Peyer's patch (tissue), 4 donors: ENCODE data around the gene UCHL5. TPM values are rescaled to one million over a fixed set of nuclear protein-coding genes. Genes with fewer than 3 reads are reported as not detected.

Experiments
- DNase-seq, 3 donors: peaks; one replicate each; pipeline ENCODE4 v3.0.0-alpha.2; 2017 to 2019
- H3K27ac ChIP-seq, 4 donors: fragments of 200-600 bp; sonication (generic); one replicate each; pipeline ENCODE4 v1.5.1; 2016 to 2019
- H3K27me3 ChIP-seq, 2 donors: fragments of 200-600 bp; sonication (generic); one replicate each; pipeline ENCODE4 v1.5.1; 2019
- H3K36me3 ChIP-seq, 3 donors: fragments of 200-600 bp; sonication (generic); one replicate each; pipeline ENCODE4 v1.5.1; 2016 to 2019
- H3K4me1 ChIP-seq, 4 donors: fragments of 200-600 bp; sonication (generic); one replicate each; pipeline ENCODE4 v1.5.1; 2016 to 2019
- H3K4me3 ChIP-seq, 4 donors: fragments of 200-600 bp; sonication (generic); 1 replicate in 3 of 4; 2 replicates in 1 of 4; pipeline ENCODE4 v1.5.1; 2016 to 2019; ENCODE audit warnings: mild to moderate bottlenecking in 1 of 4
- H3K9me3 ChIP-seq, 4 donors: fragments of 200-600 bp; sonication (generic); one replicate each; pipeline ENCODE4 v1.5.1; 2016 to 2019; ENCODE audit warnings: mild to moderate bottlenecking in 1 of 4
- CTCF ChIP-seq, 6 experiments: fragments of 450-650 bp in 4 of 6; fragments of 200-600 bp in 2 of 6; sonication (generic) in 1 of 6; IDR thresholded peaks; one replicate each; pipeline ENCODE4 v1.5.1; 2017 to 2019; ENCODE audit warnings: antibody characterized with exemption in 6 of 6, mild to moderate bottlenecking in 3 of 6, moderate library complexity in 1 of 6
- POLR2A ChIP-seq, 2 donors: fragments of 450-650 bp; IDR thresholded peaks; one replicate each; pipeline ENCODE4 v1.5.1; 2017; ENCODE audit warnings: antibody characterized with exemption in 2 of 2, mild to moderate bottlenecking in 2 of 2, moderate library complexity in 2 of 2
- total RNA-seq, 4 donors: library from RNA; depleted of rRNA; stranded (reverse); fragments of >200 nt; gene quantifications; one replicate each; pipeline ENCODE4 v1.1.0, GENCODE V29; 2016

Gene UCHL5
- total RNA-seq, 4 donors from 2014 or later = 27.9 to 39.6 (median 34.3) TPM

GRCh38 chr1:192979542-192979941 is 79.6 kb downstream of the UCHL5 start:
- DNase-seq = no peak
- no peaks in the 10 kb centered on the region for H3K36me3 ChIP-seq
- H3K27me3 ChIP-seq = no peaks in the 10 kb centered on the region
- H3K27ac ChIP-seq = no peak overlapping the region
- H3K9me3 ChIP-seq = no peaks in the 10 kb centered on the region
- H3K4me3 ChIP-seq = no peak overlapping the region
- peaks cover 0 to 3% (median 0%) of the 10 kb centered on the region in 4 donors for H3K4me1 ChIP-seq
- TF ChIP-seq POLR2A (IDR thresholded peaks at IDR 0.05) (no peak), CTCF (IDR thresholded peaks at IDR 0.05) (no peak)

GRCh38 chr1:192978195-192978710 is 80.9 kb downstream of the UCHL5 start:
- no peak for TF ChIP-seq POLR2A (IDR thresholded peaks at IDR 0.05)
- TF ChIP-seq CTCF (IDR thresholded peaks at IDR 0.05) = no peak

GRCh38 chr1:192977089-192977706 is 82.0 kb downstream of the UCHL5 start:
- no peaks in the 10 kb centered on the region for H3K27me3 ChIP-seq

More at GRCh38 chr1:192978195-192978710, 80.9 kb downstream of the UCHL5 start:
- no peaks in the 10 kb centered on the region for H3K27me3 ChIP-seq
- DNase-seq = no peak
- peaks cover 0 to 4% (median 1%) of the 10 kb centered on the region in 4 donors for H3K4me1 ChIP-seq
- H3K36me3 ChIP-seq = no peaks in the 10 kb centered on the region
- H3K27ac ChIP-seq = no peak overlapping the region
- no peaks in the 10 kb centered on the region for H3K9me3 ChIP-seq
- H3K4me3 ChIP-seq = no peak overlapping the region

GRCh38 chr1:192976576-192976975 is 82.6 kb downstream of the UCHL5 start:
- peaks cover 0 to 4% (median 1%) of the 10 kb centered on the region in 4 donors for H3K4me1 ChIP-seq
- H3K36me3 ChIP-seq = no peaks in the 10 kb centered on the region
- no peaks in the 10 kb centered on the region for H3K27me3 ChIP-seq
- no peak overlapping the region for H3K27ac ChIP-seq
- no peaks in the 10 kb centered on the region for H3K9me3 ChIP-seq
- no peak overlapping the region for H3K4me3 ChIP-seq
- TF ChIP-seq POLR2A (IDR thresholded peaks at IDR 0.05) (no peak), CTCF (IDR thresholded peaks at IDR 0.05) (no peak)
- DNase-seq = no peak

More at GRCh38 chr1:192977089-192977706, 82.0 kb downstream of the UCHL5 start:
- DNase-seq = no peak
- no peak overlapping the region for H3K4me3 ChIP-seq
- no peak overlapping the region for H3K27ac ChIP-seq
- no peak for TF ChIP-seq CTCF (IDR thresholded peaks at IDR 0.05)
- TF ChIP-seq POLR2A (IDR thresholded peaks at IDR 0.05) = no peak
- peaks cover 0 to 4% (median 1%) of the 10 kb centered on the region in 4 donors for H3K4me1 ChIP-seq
- no peaks in the 10 kb centered on the region for H3K36me3 ChIP-seq
- H3K9me3 ChIP-seq = no peaks in the 10 kb centered on the region

GRCh38 chr1:192974701-192975100 is 84.5 kb downstream of the UCHL5 start:
- H3K4me1 ChIP-seq = peaks cover 0 to 4% (median 1%) of the 10 kb centered on the region in 4 donors
- H3K36me3 ChIP-seq = no peaks in the 10 kb centered on the region
- no peak overlapping the region for H3K4me3 ChIP-seq
- H3K27me3 ChIP-seq = no peaks in the 10 kb centered on the region
- DNase-seq = no peak
- H3K9me3 ChIP-seq = no peaks in the 10 kb centered on the region
- TF ChIP-seq POLR2A (IDR thresholded peaks at IDR 0.05) (no peak), CTCF (IDR thresholded peaks at IDR 0.05) (no peak)
- H3K27ac ChIP-seq = peak overlapping the region in 1 of 4 donors; percentile 36
